ENCODE measurements around the gene C10orf62.

C10orf62 gene

DNA sequence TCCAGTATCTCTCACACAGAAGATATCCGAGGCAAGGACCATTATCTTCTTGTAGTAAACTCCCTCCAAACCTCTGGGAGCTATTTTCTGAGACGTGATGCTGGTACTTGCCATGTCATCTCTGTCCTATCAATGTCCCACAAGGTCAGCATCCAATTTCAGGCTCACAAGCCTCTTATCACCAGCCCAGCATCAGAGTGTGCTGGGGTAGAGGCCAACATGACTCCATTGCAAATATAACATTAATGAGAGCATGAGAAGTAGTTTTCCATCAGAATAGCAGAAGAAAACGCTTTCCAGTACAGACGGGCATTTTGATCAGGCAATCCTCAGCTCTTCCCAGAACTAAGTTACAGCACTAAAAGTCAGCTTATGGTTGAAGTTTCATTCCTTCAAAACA is 38.2 kb downstream of the C10orf62 start:
- Histone ChIP-seq H3K4me3 (replicated peaks; ENCODE audit: low read depth, low read length) (no peak overlapping the region), H3K36me3 (ENCODE audit: control insufficient read depth, insufficient read depth, low read length) (no peaks in the 10 kb centered on the region), H3K27me3 (replicated peaks; ENCODE audit: control insufficient read depth, insufficient read depth, low read length) (no peaks in the 10 kb centered on the region)
- TF ChIP-seq, protein P1, sequence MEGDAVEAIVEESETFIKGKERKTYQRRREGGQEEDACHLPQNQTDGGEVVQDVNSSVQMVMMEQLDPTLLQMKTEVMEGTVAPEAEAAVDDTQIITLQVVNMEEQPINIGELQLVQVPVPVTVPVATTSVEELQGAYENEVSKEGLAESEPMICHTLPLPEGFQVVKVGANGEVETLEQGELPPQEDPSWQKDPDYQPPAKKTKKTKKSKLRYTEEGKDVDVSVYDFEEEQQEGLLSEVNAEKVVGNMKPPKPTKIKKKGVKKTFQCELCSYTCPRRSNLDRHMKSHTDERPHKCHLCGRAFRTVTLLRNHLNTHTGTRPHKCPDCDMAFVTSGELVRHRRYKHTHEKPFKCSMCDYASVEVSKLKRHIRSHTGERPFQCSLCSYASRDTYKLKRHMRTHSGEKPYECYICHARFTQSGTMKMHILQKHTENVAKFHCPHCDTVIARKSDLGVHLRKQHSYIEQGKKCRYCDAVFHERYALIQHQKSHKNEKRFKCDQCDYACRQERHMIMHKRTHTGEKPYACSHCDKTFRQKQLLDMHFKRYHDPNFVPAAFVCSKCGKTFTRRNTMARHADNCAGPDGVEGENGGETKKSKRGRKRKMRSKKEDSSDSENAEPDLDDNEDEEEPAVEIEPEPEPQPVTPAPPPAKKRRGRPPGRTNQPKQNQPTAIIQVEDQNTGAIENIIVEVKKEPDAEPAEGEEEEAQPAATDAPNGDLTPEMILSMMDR (IDR thresholded peaks at IDR 0.05; ENCODE audit: insufficient read depth, low read length, poor library complexity, severe bottlenecking), result no peak
- DNase-seq (ENCODE audit: extremely low read depth, insufficient read length), result no peak

- H3K27me3 ChIP-seq (replicated peaks; ENCODE audit: control insufficient read depth, insufficient read depth, low read length), result no peaks in the 10 kb centered on the region
- TF ChIP-seq, protein P1 (IDR thresholded peaks at IDR 0.05; ENCODE audit: insufficient read depth, low read length, poor library complexity, severe bottlenecking), result no peak
- DNase-seq (ENCODE audit: extremely low read depth, insufficient read length), result no peak
- H3K4me3 ChIP-seq (replicated peaks; ENCODE audit: low read depth, low read length), result no peak overlapping the region
- H3K36me3 ChIP-seq (ENCODE audit: control insufficient read depth, insufficient read depth, low read length), result no peaks in the 10 kb centered on the region
Observed at GRCh38 chr10:97628228-97628627, 38.7 kb downstream of the C10orf62 start.

DNA sequence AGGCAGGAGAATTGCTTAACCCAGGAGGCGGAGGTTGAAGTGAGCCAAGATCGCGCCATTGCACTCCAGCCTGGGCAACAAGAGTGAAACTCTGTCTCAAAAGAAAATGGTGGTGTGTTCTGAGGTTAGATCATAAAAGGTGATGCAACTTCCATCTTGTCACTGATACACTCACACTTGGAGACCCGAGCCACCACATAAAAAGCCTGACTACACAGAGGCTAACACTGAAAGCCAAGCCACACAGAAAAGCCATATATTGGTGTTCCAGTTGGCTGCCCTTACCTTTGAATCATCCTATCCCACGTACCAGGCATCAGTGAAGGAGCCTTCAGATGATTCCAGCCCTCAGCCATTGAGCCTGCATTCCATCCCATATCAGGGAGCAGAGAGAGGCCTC is 39.8 kb downstream of the C10orf62 start:
- no peaks in the 10 kb centered on the region for H3K36me3 ChIP-seq (ENCODE audit: control insufficient read depth, insufficient read depth, low read length)
- no peaks in the 10 kb centered on the region for H3K27me3 ChIP-seq (replicated peaks; ENCODE audit: control insufficient read depth, insufficient read depth, low read length)
- H3K4me3 ChIP-seq (replicated peaks; ENCODE audit: low read depth, low read length), result no peak overlapping the region
- TF ChIP-seq, protein P1 (IDR thresholded peaks at IDR 0.05; ENCODE audit: insufficient read depth, low read length, poor library complexity, severe bottlenecking), result no peak
- no peak for DNase-seq (ENCODE audit: extremely low read depth, insufficient read length)

DNA sequence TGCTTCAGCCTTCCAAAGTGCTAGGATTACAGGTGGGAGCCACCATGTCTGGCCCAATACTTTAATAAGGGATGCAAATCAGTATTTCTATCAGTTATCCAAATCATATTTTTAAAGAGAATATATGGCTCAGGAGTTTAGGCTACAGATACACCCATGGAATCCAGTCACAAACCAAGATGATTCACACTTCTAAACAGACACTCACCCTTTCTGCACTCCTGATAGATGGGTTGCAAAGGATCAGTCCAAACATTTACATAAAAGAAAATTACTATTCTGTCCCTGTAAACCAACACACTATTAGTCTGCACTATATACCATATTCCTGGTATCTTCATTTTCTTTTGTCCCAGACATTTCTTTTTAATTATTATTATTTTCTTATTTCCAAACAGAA is 41.6 kb downstream of the C10orf62 start:
- Histone ChIP-seq H3K27me3 (replicated peaks; ENCODE audit: control insufficient read depth, insufficient read depth, low read length) (no peaks in the 10 kb centered on the region), H3K4me3 (replicated peaks; ENCODE audit: low read depth, low read length) (no peak overlapping the region), H3K36me3 (ENCODE audit: control insufficient read depth, insufficient read depth, low read length) (no peaks in the 10 kb centered on the region)
- no peak for DNase-seq (ENCODE audit: extremely low read depth, insufficient read length)
- TF ChIP-seq, protein P1 (IDR thresholded peaks at IDR 0.05; ENCODE audit: insufficient read depth, low read length, poor library complexity, severe bottlenecking), result no peak

- Histone ChIP-seq H3K27me3 (replicated peaks; ENCODE audit: control insufficient read depth, insufficient read depth, low read length) (no peaks in the 10 kb centered on the region), H3K4me3 (replicated peaks; ENCODE audit: low read depth, low read length) (peak within 1 kb of the TSS; percentile 78), H3K36me3 (ENCODE audit: control insufficient read depth, insufficient read depth, low read length) (no peaks in the 10 kb centered on the region)
- TF ChIP-seq, protein P1 (IDR thresholded peaks at IDR 0.05; ENCODE audit: insufficient read depth, low read length, poor library complexity, severe bottlenecking), result no peak
- DNase-seq (ENCODE audit: extremely low read depth, insufficient read length), result peak; percentile 87
Observed at GRCh38 chr10:97632949-97633884, 43.7 kb downstream of the C10orf62 start, which contains the start of gene MORN4. Gene MORN4, minus strand, starts transcription at chr10:97633500. Its CDS starts 13,847 bp downstream, at chr10:97619653.

Data from GM06990 (cell line).